B cell (primary cell): ENCODE data around the gene DFFB.

ENCODE experiments used
- EZH2 ChIP-seq: IDR thresholded peaks from 2 replicates; pipeline ENCODE4 v1.6.1; 2012; ENCODE audit warnings: borderline replicate concordance, low read depth, mild to moderate bottlenecking, moderate library complexity, low read length; ENCODE audit not compliant: insufficient read depth, poor library complexity, severe bottlenecking
- TF ChIP-seq, protein P1 (sequence below): fragments of 200-600 bp; IDR thresholded peaks from one replicate; pipeline ENCODE4 v1.8.0; 2022; ENCODE audit warnings: antibody characterized with exemption, mild to moderate bottlenecking

DNA sequence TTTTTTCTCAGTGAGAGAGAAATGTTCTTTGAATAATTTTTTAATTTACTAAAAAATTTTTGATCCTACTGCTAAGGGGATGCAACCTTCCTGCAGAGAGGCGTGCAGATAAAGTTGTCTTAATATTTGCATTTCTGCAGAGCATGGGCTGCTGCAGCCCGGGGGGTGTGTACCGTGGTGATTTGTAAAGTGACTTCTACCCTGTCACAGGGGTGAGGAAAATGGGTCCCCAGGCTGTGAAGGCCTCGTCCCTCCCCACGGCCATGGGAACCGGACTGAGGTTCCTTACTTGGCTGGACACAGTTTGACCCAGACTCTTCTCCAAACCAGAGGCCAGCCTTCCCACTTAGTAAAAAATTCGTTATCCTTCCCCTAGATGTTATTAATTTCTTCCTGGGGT is 52.3 kb downstream of the DFFB start:
- TF ChIP-seq, protein P1, sequence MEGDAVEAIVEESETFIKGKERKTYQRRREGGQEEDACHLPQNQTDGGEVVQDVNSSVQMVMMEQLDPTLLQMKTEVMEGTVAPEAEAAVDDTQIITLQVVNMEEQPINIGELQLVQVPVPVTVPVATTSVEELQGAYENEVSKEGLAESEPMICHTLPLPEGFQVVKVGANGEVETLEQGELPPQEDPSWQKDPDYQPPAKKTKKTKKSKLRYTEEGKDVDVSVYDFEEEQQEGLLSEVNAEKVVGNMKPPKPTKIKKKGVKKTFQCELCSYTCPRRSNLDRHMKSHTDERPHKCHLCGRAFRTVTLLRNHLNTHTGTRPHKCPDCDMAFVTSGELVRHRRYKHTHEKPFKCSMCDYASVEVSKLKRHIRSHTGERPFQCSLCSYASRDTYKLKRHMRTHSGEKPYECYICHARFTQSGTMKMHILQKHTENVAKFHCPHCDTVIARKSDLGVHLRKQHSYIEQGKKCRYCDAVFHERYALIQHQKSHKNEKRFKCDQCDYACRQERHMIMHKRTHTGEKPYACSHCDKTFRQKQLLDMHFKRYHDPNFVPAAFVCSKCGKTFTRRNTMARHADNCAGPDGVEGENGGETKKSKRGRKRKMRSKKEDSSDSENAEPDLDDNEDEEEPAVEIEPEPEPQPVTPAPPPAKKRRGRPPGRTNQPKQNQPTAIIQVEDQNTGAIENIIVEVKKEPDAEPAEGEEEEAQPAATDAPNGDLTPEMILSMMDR, result no peak
- no peak for TF ChIP-seq EZH2
